ENCODE data around the gene SPRED2. TPM values are rescaled to one million over a fixed set of nuclear protein-coding genes. Genes with fewer than 3 reads are reported as not detected.

Gene SPRED2
- total and polyA plus RNA-seq, 8 donors = 6.2 to 20.0 (median 15.2) TPM

- no peak overlapping the region for H3K27ac ChIP-seq
- TF ChIP-seq, protein P1, sequence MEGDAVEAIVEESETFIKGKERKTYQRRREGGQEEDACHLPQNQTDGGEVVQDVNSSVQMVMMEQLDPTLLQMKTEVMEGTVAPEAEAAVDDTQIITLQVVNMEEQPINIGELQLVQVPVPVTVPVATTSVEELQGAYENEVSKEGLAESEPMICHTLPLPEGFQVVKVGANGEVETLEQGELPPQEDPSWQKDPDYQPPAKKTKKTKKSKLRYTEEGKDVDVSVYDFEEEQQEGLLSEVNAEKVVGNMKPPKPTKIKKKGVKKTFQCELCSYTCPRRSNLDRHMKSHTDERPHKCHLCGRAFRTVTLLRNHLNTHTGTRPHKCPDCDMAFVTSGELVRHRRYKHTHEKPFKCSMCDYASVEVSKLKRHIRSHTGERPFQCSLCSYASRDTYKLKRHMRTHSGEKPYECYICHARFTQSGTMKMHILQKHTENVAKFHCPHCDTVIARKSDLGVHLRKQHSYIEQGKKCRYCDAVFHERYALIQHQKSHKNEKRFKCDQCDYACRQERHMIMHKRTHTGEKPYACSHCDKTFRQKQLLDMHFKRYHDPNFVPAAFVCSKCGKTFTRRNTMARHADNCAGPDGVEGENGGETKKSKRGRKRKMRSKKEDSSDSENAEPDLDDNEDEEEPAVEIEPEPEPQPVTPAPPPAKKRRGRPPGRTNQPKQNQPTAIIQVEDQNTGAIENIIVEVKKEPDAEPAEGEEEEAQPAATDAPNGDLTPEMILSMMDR (IDR thresholded peaks at IDR 0.05) = no peak
- 20 to 33% methylated on average over 1 of the region's 1 CpG for WGBS, 2 donors
- H3K4me1 ChIP-seq = no peaks in the 10 kb centered on the region
- no peaks in the 10 kb centered on the region for H3K36me3 ChIP-seq
- H3K27me3 ChIP-seq = no peaks in the 10 kb centered on the region
- no peak overlapping the region for H3K4me3 ChIP-seq
- no peak for DNase-seq
- FAIRE-seq = no peak
- intact Hi-C loops (cut with DNase I) = no loop called here
- H3K9me3 ChIP-seq = no peaks in the 10 kb centered on the region
- no peak for ATAC-seq
These were observed 18.4 kb upstream of the SPRED2 start for GRCh38 chr2:65450810-65451209.

- TF ChIP-seq, protein P1 (IDR thresholded peaks at IDR 0.05) = no peak
- Histone ChIP-seq H3K27ac (no peak overlapping the region), H3K27me3 (no peaks in the 10 kb centered on the region), H3K4me1 (no peaks in the 10 kb centered on the region), H3K36me3 (no peaks in the 10 kb centered on the region), H3K4me3 (no peak overlapping the region), H3K9me3 (no peaks in the 10 kb centered on the region)
- intact Hi-C loops (cut with DNase I) = no loop called here
- DNase-seq (no peak), ATAC-seq (no peak), FAIRE-seq (no peak)
- 87 to 92% methylated on average over 3 of the region's 3 CpGs for WGBS, 2 donors
These were observed 18.0 kb upstream of the SPRED2 start for GRCh38 chr2:65450393-65450792.

- Histone ChIP-seq H3K4me1 (no peaks in the 10 kb centered on the region), H3K27ac (no peak overlapping the region), H3K36me3 (no peaks in the 10 kb centered on the region), H3K27me3 (no peaks in the 10 kb centered on the region), H3K4me3 (no peak overlapping the region), H3K9me3 (no peaks in the 10 kb centered on the region)
- no peak for DNase-seq
- intact Hi-C loops (cut with DNase I) = no loop called here
- 91 to 93% methylated on average over 5 of the region's 5 CpGs for whole genome bisulfite sequencing, 2 donors
- TF ChIP-seq, protein P1 (IDR thresholded peaks at IDR 0.05) = no peak
- ATAC-seq = no peak
- no peak for FAIRE-seq
These were observed 11.2 kb upstream of the SPRED2 start for GRCh38 chr2:65443509-65444186.

DNA sequence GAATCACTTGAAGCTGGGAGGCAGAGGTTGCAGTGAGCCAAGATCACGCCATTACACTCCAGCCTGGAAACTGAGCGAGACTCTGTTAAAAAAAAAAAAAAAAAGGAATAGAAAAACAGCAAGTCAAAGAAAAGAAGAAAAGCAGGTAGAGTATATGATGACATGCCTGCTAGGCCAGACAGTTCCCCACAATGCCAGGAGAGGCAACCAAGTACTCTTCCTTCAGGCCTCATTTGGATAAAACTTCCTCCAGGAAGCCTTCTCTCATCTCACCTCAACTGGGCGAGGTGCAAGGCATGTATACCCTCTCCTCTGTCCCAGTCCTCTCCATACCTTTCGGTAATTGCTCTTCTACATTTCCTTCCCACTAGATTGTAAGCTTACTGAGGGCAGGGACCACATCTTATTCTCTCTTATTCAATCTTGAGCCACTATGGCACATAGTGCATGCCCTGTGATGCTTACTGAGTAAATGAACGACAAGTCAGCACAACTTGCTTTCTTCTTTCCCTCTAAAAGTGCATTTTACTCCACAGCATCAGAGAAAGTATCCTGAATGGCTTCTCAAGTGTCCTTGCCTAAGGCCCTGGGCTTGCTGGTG, 10.1 kb upstream of the SPRED2 start:
- intact Hi-C loops (cut with DNase I) = no loop called here
- DNase-seq (no peak), FAIRE-seq (no peak), ATAC-seq (no peak)
- no peaks in the 10 kb centered on the region for H3K36me3 ChIP-seq
- no peak overlapping the region for H3K4me3 ChIP-seq
- no peak overlapping the region for H3K27ac ChIP-seq
- TF ChIP-seq, protein P1 (IDR thresholded peaks at IDR 0.05) = no peak
- H3K27me3 ChIP-seq = no peaks in the 10 kb centered on the region
- no peaks in the 10 kb centered on the region for H3K9me3 ChIP-seq
- WGBS, 2 donors = 85 to 89% methylated on average over 5 of the region's 5 CpGs
- no peaks in the 10 kb centered on the region for H3K4me1 ChIP-seq

Measured in pancreas (tissue), 10 donors.